H9 (cell line): ENCODE data around the gene AHI1. TPM values are rescaled to one million over a fixed set of nuclear protein-coding genes. Genes with fewer than 3 reads are reported as not detected.

Experiments
- DNase-seq: peaks from one replicate; pipeline ENCODE4 v3.0.0-alpha.2; 2017
- H2AFZ ChIP-seq: one replicate; pipeline ENCODE4 v1.6.1; 2013; ENCODE audit warnings: mild to moderate bottlenecking, low read length, control low read depth, moderate library complexity
- H2AK5ac ChIP-seq: 2 replicates; pipeline ENCODE4 v1.6.1; 2013; ENCODE audit warnings: low read length, control low read depth, mixed read lengths; ENCODE audit not compliant: insufficient read length
- H2BK120ac ChIP-seq: one replicate; pipeline ENCODE4 v1.6.1; 2013; ENCODE audit warnings: low read depth, mild to moderate bottlenecking, low read length, control low read depth, inconsistent platforms; ENCODE audit not compliant: poor library complexity, severe bottlenecking
- H2BK12ac ChIP-seq: 2 replicates; pipeline ENCODE4 v1.6.1; 2013; ENCODE audit warnings: low read length, control low read depth, mixed read lengths, low read depth; ENCODE audit not compliant: insufficient read length
- H2BK15ac ChIP-seq: 2 replicates; pipeline ENCODE4 v1.6.1; 2013; ENCODE audit warnings: low read depth, low read length, control low read depth
- H2BK20ac ChIP-seq: one replicate; pipeline ENCODE4 v1.6.1; 2013; ENCODE audit warnings: low read depth, mild to moderate bottlenecking, low read length, control low read depth, inconsistent platforms; ENCODE audit not compliant: poor library complexity, severe bottlenecking
- H2BK5ac ChIP-seq: 2 replicates; pipeline ENCODE4 v1.6.1; 2013; ENCODE audit warnings: low read length, control low read depth, mixed read lengths; ENCODE audit not compliant: insufficient read length
- H3K14ac ChIP-seq: 2 replicates; pipeline ENCODE4 v1.6.1; 2013; ENCODE audit warnings: low read length, control low read depth; ENCODE audit not compliant: insufficient read depth
- H3K18ac ChIP-seq: 2 replicates; pipeline ENCODE4 v1.6.1; 2013; ENCODE audit warnings: low read depth, mild to moderate bottlenecking, mixed read lengths, low read length, control low read depth; ENCODE audit not compliant: insufficient read length
- H3K23ac ChIP-seq: 2 replicates; pipeline ENCODE4 v1.6.1; 2013; ENCODE audit warnings: low read length, control low read depth, mixed read lengths, low read depth; ENCODE audit not compliant: insufficient read length
- H3K23me2 ChIP-seq: 2 replicates; pipeline ENCODE4 v1.6.1; 2013; ENCODE audit warnings: low read depth, mild to moderate bottlenecking, mixed read lengths, low read length, control low read depth; ENCODE audit not compliant: insufficient read length, poor library complexity, severe bottlenecking
- H3K27ac ChIP-seq: 2 replicates; pipeline ENCODE4 v1.5.1; 2013; ENCODE audit warnings: low read length, control low read depth, mixed read lengths, low read depth; ENCODE audit not compliant: insufficient read length
- H3K27me3 ChIP-seq: 2 replicates; pipeline ENCODE4 v1.6.1; 2013; ENCODE audit warnings: low read length, control low read depth, inconsistent platforms; ENCODE audit not compliant: insufficient read depth
- H3K4ac ChIP-seq: 2 replicates; pipeline ENCODE4 v1.6.1; 2013; ENCODE audit warnings: low read depth, mild to moderate bottlenecking, control low read depth, inconsistent platforms, low read length, moderate library complexity
- H3K4me1 ChIP-seq: 2 replicates; pipeline ENCODE4 v1.6.1; 2013; ENCODE audit warnings: low read length, control low read depth, inconsistent platforms; ENCODE audit not compliant: insufficient read depth
- H3K4me2 ChIP-seq: 2 replicates; pipeline ENCODE4 v1.6.1; 2013; ENCODE audit warnings: low read length, control low read depth, mixed read lengths; ENCODE audit not compliant: insufficient read length, insufficient read depth
- H3K56ac ChIP-seq: 2 replicates; pipeline ENCODE4 v1.6.1; 2013; ENCODE audit warnings: low read depth, mild to moderate bottlenecking, mixed read lengths, low read length, control low read depth; ENCODE audit not compliant: insufficient read length
- H3K79me1 ChIP-seq: 2 replicates; pipeline ENCODE4 v1.6.1; 2013; ENCODE audit warnings: low read depth, mild to moderate bottlenecking, moderate library complexity, low read length, control low read depth, inconsistent platforms; ENCODE audit not compliant: insufficient read depth, poor library complexity, severe bottlenecking
- H3K79me2 ChIP-seq: 2 replicates; pipeline ENCODE4 v1.6.1; 2013; ENCODE audit warnings: low read length, control low read depth, inconsistent platforms; ENCODE audit not compliant: insufficient read depth
- H3K9ac ChIP-seq: 2 replicates; pipeline ENCODE4 v1.6.1; 2013; ENCODE audit warnings: low read length, control low read depth, mixed read lengths; ENCODE audit not compliant: insufficient read length; ENCODE audit errors: extremely low read depth
- H3K9me3 ChIP-seq: one replicate; pipeline ENCODE4 v1.6.1; 2013; ENCODE audit warnings: low read depth, low read length, inconsistent platforms; ENCODE audit not compliant: control insufficient read depth
- H3T11ph ChIP-seq: one replicate; pipeline ENCODE4 v1.6.1; 2013; ENCODE audit warnings: mild to moderate bottlenecking, low read length, control low read depth, inconsistent platforms
- H4K20me1 ChIP-seq: one replicate; pipeline ENCODE4 v1.6.1; 2013; ENCODE audit not compliant: control insufficient read depth, insufficient read length, insufficient read depth
- H4K5ac ChIP-seq: 2 replicates; pipeline ENCODE4 v1.6.1; 2013; ENCODE audit warnings: low read depth, mild to moderate bottlenecking, mixed read lengths, low read length, control low read depth; ENCODE audit not compliant: insufficient read length
- H4K8ac ChIP-seq: replicated peaks from 2 replicates; pipeline ENCODE4 v1.6.1; 2013; ENCODE audit warnings: low read length, control low read depth, mixed read lengths, low read depth; ENCODE audit not compliant: insufficient read length
- H4K91ac ChIP-seq: 2 replicates; pipeline ENCODE4 v1.6.1; 2013; ENCODE audit warnings: low read depth, mild to moderate bottlenecking, moderate library complexity, mixed read lengths, low read length, control low read depth; ENCODE audit not compliant: insufficient read length
- H3K27ac Mint-ChIP-seq, 3 experiments: 2 replicates in 2 of 3; 3 replicates in 1 of 3; pipeline ENCODE4 v1.8.0; 2020 to 2021; ENCODE audit warnings: mixed read lengths in 3 of 3, mild to moderate bottlenecking in 1 of 3, moderate library complexity in 1 of 3
- H3K27me3 Mint-ChIP-seq: 2 replicates; pipeline ENCODE4 v1.8.0; 2021; ENCODE audit warnings: low read depth, mild to moderate bottlenecking, moderate library complexity, mixed read lengths
- H3K36me3 Mint-ChIP-seq, 3 experiments: 2 replicates in 2 of 3; 3 replicates in 1 of 3; pipeline ENCODE4 v1.8.0; 2020 to 2021; ENCODE audit warnings: low read depth in 3 of 3, mixed read lengths in 3 of 3; ENCODE audit not compliant: insufficient read depth in 1 of 3
- H3K4me1 Mint-ChIP-seq, 2 experiments: 2 replicates each; pipeline ENCODE4 v1.8.0; 2020; ENCODE audit warnings: mixed read lengths in 2 of 2
- H3K4me3 Mint-ChIP-seq, 2 experiments: 2 replicates in 1 of 2; 3 replicates in 1 of 2; pipeline ENCODE4 v1.8.0; 2020 to 2021; ENCODE audit warnings: mild to moderate bottlenecking in 2 of 2, mixed read lengths in 2 of 2, moderate library complexity in 1 of 2
- H3K9me3 Mint-ChIP-seq, 2 experiments: 2 replicates in 1 of 2; 3 replicates in 1 of 2; pipeline ENCODE4 v1.8.0; 2020; ENCODE audit warnings: mild to moderate bottlenecking in 2 of 2, mixed read lengths in 2 of 2, moderate library complexity in 1 of 2
- CTCF ChIP-seq: fragments of 200-600 bp; sonication (generic); conservative IDR thresholded peaks from 3 replicates; pipeline ENCODE4 v1.8.0; 2021; ENCODE audit warnings: antibody characterized with exemption, mild to moderate bottlenecking
- WGBS: extraction: QIAGEN DNeasy Blood & Tissue Kit; methylation state at CpG from one replicate; pipeline ENCODE4 v1.1.7; 2013; ENCODE audit warnings: missing lambda C conversion rate, low lambda C conversion rate, mixed read lengths; ENCODE audit not compliant: insufficient read length; ENCODE audit errors: extremely low coverage; 5-methylcytosine and 5-hydroxymethylcytosine counted together
- total RNA-seq: library from RNA; stranded (reverse); gene quantifications from 2 replicates; pipeline ENCODE4 v1.2.1, GENCODE V29; 2021

The AHI1 gene
- total RNA-seq, 1 experiment from 2014 or later, result 9.9 TPM

DNA sequence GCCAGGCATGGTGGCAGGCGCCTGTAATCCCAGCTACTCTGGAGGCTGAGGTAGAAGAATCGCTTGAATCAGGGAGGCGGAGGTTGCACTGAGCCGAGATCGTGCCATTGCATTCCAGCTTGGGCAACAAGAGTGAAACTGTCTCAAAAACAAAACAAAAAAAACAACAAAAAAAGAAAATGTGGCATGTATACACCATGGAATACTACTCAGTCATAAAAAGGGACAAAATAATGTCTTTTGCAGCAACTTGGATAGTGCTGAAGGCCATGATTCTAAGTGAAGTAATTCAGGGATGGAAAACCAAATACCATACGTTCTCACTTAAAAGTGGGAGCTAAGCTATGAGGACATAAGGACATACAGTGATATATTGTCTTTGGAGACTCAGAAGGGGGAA lies 220.1 kb downstream of the AHI1 start:
- Histone ChIP-seq H2BK15ac (no peak overlapping the region), H3K56ac (no peak overlapping the region), H3K4me2 (no peak overlapping the region), H3K27me3 (no peaks in the 10 kb centered on the region), H2BK12ac (no peak overlapping the region), H2BK5ac (no peak overlapping the region), H3K4me1 (peaks cover 7% of the 10 kb centered on the region; the same call in 1 of the 2 replicates), H4K8ac (no peak overlapping the region), H3K23me2 (no peaks in the 10 kb centered on the region), H3K79me1 (no peaks in the 10 kb centered on the region), H4K5ac (no peak overlapping the region), H3K23ac (no peak overlapping the region), H3K4ac (no peak overlapping the region), H3K18ac (no peak overlapping the region), H3K27ac (no peak overlapping the region), H2AFZ (no peak overlapping the region), H2BK120ac (no peak overlapping the region), H2BK20ac (no peak overlapping the region), H2AK5ac (no peak overlapping the region), H3K14ac (no peak overlapping the region), H3T11ph (no peak overlapping the region), H4K91ac (no peak overlapping the region), H4K20me1 (no peaks in the 10 kb centered on the region), H3K9ac (no peak overlapping the region), H3K79me2 (no peaks in the 10 kb centered on the region), H3K9me3 (no peaks in the 10 kb centered on the region)
- TF ChIP-seq CTCF, result no peak
- H3K36me3 Mint-ChIP-seq, result no peaks in the 10 kb centered on the region; a peak in 1 of 7 replicates
- no peaks in the 10 kb centered on the region for H3K9me3 Mint-ChIP-seq
- no peak for DNase-seq
- H3K4me1 Mint-ChIP-seq, result peaks cover 19 to 24% of the 10 kb centered on the region in 2 experiments
- no peak overlapping the region for H3K27ac Mint-ChIP-seq
- WGBS, result no CpG with 5 or more reads among the region's 6 CpGs
- no peak overlapping the region for H3K4me3 Mint-ChIP-seq
- H3K27me3 Mint-ChIP-seq, result peaks cover 10% of the 10 kb centered on the region
